GM23248 (cell line): ENCODE data around the gene EPX.

Experiments used
- EZH2 ChIP-seq: fragments of 200-600 bp; sonication (generic); IDR thresholded peaks from 2 replicates; pipeline ENCODE4 v1.6.1; 2018; ENCODE audit warnings: antibody characterized with exemption, mild to moderate bottlenecking; ENCODE audit not compliant: insufficient read depth, poor library complexity, severe bottlenecking
- EZH2phosphoT487 ChIP-seq: fragments of 200-600 bp; sonication (generic); IDR thresholded peaks from 2 replicates; pipeline ENCODE4 v1.6.1; 2018; ENCODE audit warnings: antibody characterized with exemption, moderate library complexity, mild to moderate bottlenecking, low read depth; ENCODE audit not compliant: insufficient read depth

GRCh38 chr17:58174871-58175270 lies 17.7 kb upstream of the EPX start:
- TF ChIP-seq EZH2 (no peak), EZH2phosphoT487 (no peak)
